RPMI7951 (cell line): ENCODE results near the gene PBOV1. TPM values are rescaled to one million over a fixed set of nuclear protein-coding genes. Genes with fewer than 3 reads are reported as not detected.

Experiments used
- DNase-seq: peaks from one replicate; pipeline ENCODE4 v3.0.0-alpha.2; 2012; ENCODE audit warnings: low read depth
- total RNA-seq: library from RNA; depleted of rRNA; stranded (reverse); fragments of >200 nt; shearing (Covaris generic); gene quantifications from 2 replicates; pipeline ENCODE4 v1.2.3, GENCODE V29; 2014; rRNA removed

PBOV1 gene
- total RNA-seq = not detected in 2 replicates

GRCh38 chr6:138218449-138218848 lies at the start of gene PBOV1:
PBOV1 (minus strand) TSS chr6:138218491; CDS start chr6:138218395, 96 bp downstream.
- DNase-seq = no peak

DNA sequence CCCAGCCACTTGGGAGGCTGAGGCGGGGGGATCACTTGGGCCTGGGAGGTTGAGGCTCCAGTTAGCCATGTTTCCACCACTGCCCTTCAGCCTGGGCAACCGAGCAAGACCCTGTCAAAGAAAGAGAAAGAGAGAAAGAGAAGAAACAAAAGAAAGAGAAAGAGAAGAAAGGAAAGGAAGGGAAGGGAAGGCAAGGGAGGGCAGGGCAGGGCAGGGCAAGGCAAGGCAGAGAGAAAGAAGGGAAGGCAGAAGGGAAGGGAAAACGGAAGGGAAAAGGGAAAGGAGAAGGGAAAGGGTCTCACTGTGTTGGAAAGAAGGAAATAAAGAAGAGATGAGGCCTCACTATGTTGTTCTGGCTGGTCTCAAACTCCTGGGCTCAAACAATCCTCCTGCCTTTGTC lies 47.8 kb upstream of the PBOV1 start:
- DNase-seq = no peak

DNA sequence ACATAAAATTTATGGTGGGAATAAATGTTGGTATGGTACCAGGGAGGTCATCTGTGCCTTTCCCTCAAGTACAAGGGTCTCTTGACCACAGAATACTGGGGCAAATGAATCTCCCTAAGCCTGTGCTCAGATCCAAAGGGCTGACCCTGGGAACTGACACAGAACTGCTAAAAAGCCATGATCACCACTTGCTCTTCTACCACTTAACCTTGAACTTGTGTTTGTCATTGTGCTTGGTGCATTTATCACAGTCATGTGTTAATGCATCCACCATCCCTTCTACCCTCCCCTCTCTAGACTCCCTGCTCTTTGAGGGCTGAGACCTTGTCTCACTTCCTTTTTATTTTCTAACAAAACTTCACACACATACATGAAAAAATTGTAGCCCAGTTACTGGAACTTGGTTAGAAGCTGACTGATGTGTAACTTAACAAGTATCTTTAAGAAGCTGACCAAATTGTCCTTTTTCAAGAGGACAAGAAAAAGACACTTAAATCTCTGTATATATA lies 46.1 kb upstream of the PBOV1 start:
- no peak for DNase-seq

DNA sequence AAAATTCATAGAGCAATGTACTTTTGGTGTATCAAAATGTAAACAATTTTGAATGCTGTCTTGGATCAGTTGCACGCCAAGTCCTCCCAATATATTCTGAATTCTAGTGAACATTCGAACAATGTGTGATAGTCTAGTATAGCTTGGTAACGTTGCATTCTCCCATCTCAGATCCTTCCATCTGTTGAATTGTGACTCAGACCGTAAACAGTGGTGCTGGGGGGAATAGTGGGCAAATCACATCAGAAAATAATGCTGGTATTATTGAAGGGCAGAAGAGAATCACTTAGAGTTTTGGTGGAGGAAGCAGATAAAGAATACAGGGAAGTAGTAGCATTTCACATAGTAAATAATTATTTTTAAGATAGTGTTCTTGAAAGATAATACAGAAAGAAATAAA lies 45.7 kb upstream of the PBOV1 start:
- DNase-seq = no peak

GRCh38 chr6:138261116-138261780 lies 43.0 kb upstream of the PBOV1 start:
- DNase-seq = no peak

DNA sequence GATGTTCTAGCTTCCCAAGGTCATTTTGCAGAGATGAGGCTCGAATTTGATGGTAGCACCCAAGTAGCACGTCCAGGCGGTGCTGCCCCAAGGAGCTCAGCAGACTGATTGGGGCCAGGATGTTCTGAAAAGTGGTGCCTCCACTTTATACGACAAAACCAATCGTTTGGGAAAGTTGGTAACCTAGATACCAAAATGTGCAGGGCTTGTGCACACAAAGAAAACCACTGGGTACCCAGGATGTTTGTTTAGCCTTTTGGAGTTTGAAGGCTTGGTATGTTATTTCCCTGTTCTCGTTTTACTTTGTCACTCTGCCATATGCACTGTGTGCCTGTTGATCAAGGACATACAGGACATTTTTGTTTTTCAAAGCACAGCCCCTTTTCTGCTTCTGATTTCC lies 40.7 kb upstream of the PBOV1 start:
- no peak for DNase-seq

- no peak for DNase-seq
Observed at GRCh38 chr6:138258197-138258596, 39.9 kb upstream of the PBOV1 start.

DNA sequence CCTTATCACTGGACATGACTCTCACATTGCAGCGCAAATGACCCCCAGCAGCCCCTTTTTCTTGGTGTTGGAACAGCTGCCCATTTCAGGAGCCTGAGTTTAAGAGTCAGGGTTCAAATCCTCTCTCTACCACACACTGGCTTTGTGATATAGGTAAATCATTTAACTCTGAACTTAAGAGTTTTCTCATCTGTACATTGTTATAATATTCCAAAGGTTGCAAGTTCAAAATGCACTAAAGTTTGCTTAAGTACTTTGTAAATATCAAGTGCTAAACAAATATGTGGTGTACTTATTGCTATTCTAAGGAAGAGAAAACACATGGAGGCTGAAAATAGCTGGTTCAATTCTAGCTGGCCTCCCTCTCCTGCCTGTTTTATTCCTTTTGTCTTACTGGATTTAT lies 39.3 kb upstream of the PBOV1 start:
- no peak for DNase-seq

GRCh38 chr6:138255443-138255842 lies 37.2 kb upstream of the PBOV1 start:
- DNase-seq = no peak

- DNase-seq = no peak
Observed at GRCh38 chr6:138253731-138254130, 35.4 kb upstream of the PBOV1 start.

DNA sequence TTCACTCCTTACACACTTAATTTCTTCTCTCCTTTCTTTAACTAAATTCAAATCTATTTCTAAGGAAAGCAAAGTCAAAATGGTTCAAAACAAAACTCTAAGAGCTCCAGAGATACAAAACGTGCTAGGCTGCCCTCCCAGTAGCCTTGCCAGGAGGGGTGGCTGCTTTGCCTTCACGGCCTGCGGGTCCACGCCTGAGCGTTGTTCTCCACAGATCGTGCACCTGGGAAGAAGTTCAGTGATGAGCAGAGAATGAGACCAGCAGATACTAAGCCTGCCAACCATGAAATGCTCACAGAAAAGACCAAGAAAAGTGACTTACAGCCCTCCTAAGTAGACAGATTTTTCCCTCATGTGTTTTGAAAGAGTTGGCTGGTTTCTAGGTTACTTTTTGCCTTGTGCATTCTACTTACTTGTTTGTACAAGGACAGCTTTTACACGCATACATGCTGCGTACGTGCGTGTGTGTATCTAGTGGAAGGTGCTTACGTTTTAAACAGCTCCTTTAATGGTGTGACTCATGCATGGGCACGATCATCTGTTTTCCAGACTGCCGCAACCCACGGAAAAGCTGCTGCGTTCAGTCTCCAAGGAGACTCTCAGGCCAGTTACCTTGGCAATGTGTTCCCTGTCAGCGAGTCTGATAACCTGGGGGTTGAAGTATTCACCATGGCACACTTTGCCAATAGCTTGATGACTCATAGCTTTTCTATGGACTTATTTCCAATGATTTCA lies 32.4 kb upstream of the PBOV1 start:
- DNase-seq = peak; percentile 26

DNA sequence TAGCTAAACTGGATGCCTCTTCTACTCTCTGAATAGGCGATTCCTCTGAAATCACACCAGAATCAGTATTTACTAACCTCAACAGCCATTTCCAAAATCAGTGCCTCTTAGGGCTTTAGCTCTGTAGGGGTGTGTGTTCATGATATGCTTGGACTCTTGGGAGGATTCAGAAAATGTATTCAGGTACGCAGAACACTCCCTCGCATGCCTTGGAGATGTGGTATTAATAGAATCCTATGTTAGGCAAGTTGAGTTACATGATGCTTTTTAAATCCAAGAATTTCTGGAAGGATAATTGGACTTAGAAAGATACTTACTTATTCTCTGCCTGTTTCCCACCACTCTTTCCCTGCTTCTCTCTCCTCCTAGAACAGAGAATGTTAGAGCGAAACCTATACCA lies 31.8 kb upstream of the PBOV1 start:
- DNase-seq = no peak

DNA sequence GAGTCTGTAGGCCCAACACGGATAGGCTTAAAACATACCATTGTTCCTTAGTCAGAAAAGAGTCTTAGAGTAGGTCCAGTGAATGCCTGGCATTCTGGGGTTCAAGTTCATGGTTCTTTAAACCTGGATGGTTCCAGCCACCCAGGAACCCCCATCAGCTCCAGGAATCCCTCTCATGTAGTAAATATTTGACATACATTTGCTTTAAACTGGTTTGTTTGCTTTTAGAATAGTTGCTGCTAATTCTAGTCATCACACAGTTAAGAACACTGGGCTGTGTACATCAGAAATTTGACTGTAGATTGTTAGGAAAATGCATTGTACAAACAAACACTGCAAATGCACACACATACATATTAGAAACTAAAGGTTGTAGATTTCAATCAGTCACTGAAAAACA lies 30.6 kb upstream of the PBOV1 start:
- no peak for DNase-seq

- DNase-seq = no peak
Observed at GRCh38 chr6:138248011-138248410, 29.7 kb upstream of the PBOV1 start.

GRCh38 chr6:138246650-138247440 lies 28.6 kb upstream of the PBOV1 start:
- no peak for DNase-seq

DNA sequence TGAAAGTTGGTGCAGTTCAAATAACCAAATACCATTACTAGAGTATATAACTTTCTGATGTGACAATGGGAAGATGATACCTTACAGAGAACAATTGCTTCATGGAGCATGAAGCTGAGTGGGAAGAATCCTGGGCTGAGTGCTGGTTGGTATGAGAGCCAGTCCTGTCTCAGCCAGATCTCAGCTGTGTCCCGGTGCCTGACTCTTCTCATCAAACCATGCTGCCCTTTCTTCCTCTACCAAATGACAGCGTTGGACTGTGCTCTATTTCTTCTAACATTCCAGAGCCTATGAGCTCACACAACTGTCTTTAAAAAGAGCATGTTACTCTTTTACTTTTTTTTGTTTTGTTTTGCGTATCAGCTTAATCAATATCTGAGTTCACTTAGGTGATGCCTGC lies 27.5 kb upstream of the PBOV1 start:
- no peak for DNase-seq

- no peak for DNase-seq
Observed at GRCh38 chr6:138242987-138243592, 24.8 kb upstream of the PBOV1 start.

- no peak for DNase-seq
Observed at GRCh38 chr6:138241934-138242333, 23.6 kb upstream of the PBOV1 start.

DNA sequence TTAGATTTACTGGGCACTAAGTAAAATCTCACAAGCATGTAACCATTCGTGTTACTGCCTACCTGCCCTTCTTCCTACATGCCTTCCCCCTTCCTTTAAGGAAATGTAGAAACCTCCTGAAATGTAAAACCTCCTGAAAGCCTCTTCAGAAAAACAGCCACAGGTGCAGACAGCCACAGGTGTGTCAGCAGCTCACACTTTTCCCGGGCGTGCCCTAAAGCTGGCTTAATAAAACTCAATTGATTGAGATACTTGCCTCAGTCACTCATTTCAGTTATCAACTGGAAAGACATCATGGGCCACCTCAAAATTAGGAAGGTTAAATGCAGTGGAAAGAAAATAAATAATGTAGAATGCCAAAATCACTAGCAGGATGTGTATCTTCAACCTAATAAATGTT lies 23.1 kb upstream of the PBOV1 start:
- DNase-seq = no peak

GRCh38 chr6:138240476-138241245 lies 22.4 kb upstream of the PBOV1 start:
- DNase-seq = peak; percentile 79

GRCh38 chr6:138239774-138240173 lies 21.5 kb upstream of the PBOV1 start:
- DNase-seq = no peak
